Adrenal gland (tissue), 5 donors: ENCODE measurements around the gene MAN1A1.

Source experiments
- POLR2A ChIP-seq, 2 donors: fragments of 450-650 bp; IDR thresholded peaks; one replicate each; pipeline ENCODE4 v1.6.1; 2017; ENCODE audit warnings: antibody characterized with exemption in 2 of 2, mild to moderate bottlenecking in 2 of 2, moderate library complexity in 1 of 2
- TF ChIP-seq, protein P1 (sequence below), 6 experiments: fragments of 450-650 bp in 4 of 6; fragments of 200-600 bp in 2 of 6; sonication (generic) in 1 of 6; IDR thresholded peaks; 1 replicate in 5 of 6; 2 replicates in 1 of 6; pipeline versions ENCODE4 v1.5.1 to v1.8.0; 2016 to 2021; ENCODE audit warnings: antibody characterized with exemption in 6 of 6, mild to moderate bottlenecking in 2 of 6, moderate library complexity in 1 of 6
- donor health status: DM: no; HTN: no; CAD: no.

- TF ChIP-seq, protein P1, sequence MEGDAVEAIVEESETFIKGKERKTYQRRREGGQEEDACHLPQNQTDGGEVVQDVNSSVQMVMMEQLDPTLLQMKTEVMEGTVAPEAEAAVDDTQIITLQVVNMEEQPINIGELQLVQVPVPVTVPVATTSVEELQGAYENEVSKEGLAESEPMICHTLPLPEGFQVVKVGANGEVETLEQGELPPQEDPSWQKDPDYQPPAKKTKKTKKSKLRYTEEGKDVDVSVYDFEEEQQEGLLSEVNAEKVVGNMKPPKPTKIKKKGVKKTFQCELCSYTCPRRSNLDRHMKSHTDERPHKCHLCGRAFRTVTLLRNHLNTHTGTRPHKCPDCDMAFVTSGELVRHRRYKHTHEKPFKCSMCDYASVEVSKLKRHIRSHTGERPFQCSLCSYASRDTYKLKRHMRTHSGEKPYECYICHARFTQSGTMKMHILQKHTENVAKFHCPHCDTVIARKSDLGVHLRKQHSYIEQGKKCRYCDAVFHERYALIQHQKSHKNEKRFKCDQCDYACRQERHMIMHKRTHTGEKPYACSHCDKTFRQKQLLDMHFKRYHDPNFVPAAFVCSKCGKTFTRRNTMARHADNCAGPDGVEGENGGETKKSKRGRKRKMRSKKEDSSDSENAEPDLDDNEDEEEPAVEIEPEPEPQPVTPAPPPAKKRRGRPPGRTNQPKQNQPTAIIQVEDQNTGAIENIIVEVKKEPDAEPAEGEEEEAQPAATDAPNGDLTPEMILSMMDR (IDR thresholded peaks at IDR 0.05) = no peak
- TF ChIP-seq POLR2A (IDR thresholded peaks at IDR 0.05) = no peak
Observed at GRCh38 chr6:119230160-119230559, 119.4 kb downstream of the MAN1A1 start.
